ENCODE measurements around the gene FCF1.

Gene FCF1

GRCh38 chr14:74691456-74691855, 21.5 kb upstream of the FCF1 start:
- H4K20me1 ChIP-seq (ENCODE audit: control insufficient read depth, insufficient read depth, low read depth, low read length): no peaks in the 10 kb centered on the region
- H3K4me1 ChIP-seq (ENCODE audit: control insufficient read depth, low read length): peaks cover 3% of the 10 kb centered on the region
- H3K9me3 ChIP-seq (ENCODE audit: control insufficient read depth, insufficient read depth, low read length): no peaks in the 10 kb centered on the region
- H3K4me3 ChIP-seq (ENCODE audit: low read length): no peak overlapping the region
- no peak overlapping the region for H3K4me2 ChIP-seq (ENCODE audit: low read length)
- H3K36me3 ChIP-seq (ENCODE audit: control insufficient read depth, low read length): peaks cover 22% of the 10 kb centered on the region
- H3K27ac ChIP-seq (ENCODE audit: low read depth, low read length): no peak overlapping the region
- peaks cover 25% of the 10 kb centered on the region for H3K79me2 ChIP-seq (ENCODE audit: control insufficient read depth, low read length)
- peaks cover 1% of the 10 kb centered on the region; the same call in 1 of the 2 replicates for H3F3A ChIP-seq (ENCODE audit: control insufficient read depth, insufficient read depth)
- TF ChIP-seq EZH2phosphoT487 (IDR thresholded peaks at IDR 0.05; ENCODE audit: borderline replicate concordance, low read length) (no peak), CTCF (IDR thresholded peaks at IDR 0.05; ENCODE audit: low read depth, low read length, poor library complexity, severe bottlenecking) (no peak)
- no peaks in the 10 kb centered on the region for H3K27me3 ChIP-seq (ENCODE audit: control insufficient read depth, low read length)
- no peaks in the 10 kb centered on the region for H3K9me2 ChIP-seq (replicated peaks; ENCODE audit: control insufficient read depth, low read length)

- peaks cover 23% of the 10 kb centered on the region for H3K36me3 ChIP-seq (ENCODE audit: control insufficient read depth, low read length)
- no peak overlapping the region for H3K27ac ChIP-seq (ENCODE audit: low read depth, low read length)
- TF ChIP-seq CTCF (IDR thresholded peaks at IDR 0.05; ENCODE audit: low read depth, low read length, poor library complexity, severe bottlenecking) (no peak), EZH2phosphoT487 (IDR thresholded peaks at IDR 0.05; ENCODE audit: borderline replicate concordance, low read length) (no peak)
- H3K4me3 ChIP-seq (ENCODE audit: low read length): no peak overlapping the region
- no peak overlapping the region for H3K4me2 ChIP-seq (ENCODE audit: low read length)
- H3K79me2 ChIP-seq (ENCODE audit: control insufficient read depth, low read length): peaks cover 35% of the 10 kb centered on the region
- H3K9me3 ChIP-seq (ENCODE audit: control insufficient read depth, insufficient read depth, low read length): no peaks in the 10 kb centered on the region
- H3K4me1 ChIP-seq (ENCODE audit: control insufficient read depth, low read length): no peaks in the 10 kb centered on the region
- H3K27me3 ChIP-seq (ENCODE audit: control insufficient read depth, low read length): no peaks in the 10 kb centered on the region
- no peaks in the 10 kb centered on the region for H3K9me2 ChIP-seq (replicated peaks; ENCODE audit: control insufficient read depth, low read length)
- no peaks in the 10 kb centered on the region; the same call in 1 of the 2 replicates for H3F3A ChIP-seq (ENCODE audit: control insufficient read depth, insufficient read depth)
- no peaks in the 10 kb centered on the region for H4K20me1 ChIP-seq (ENCODE audit: control insufficient read depth, insufficient read depth, low read depth, low read length)
These were observed 19.8 kb upstream of the FCF1 start for GRCh38 chr14:74693191-74693590.

- no peak overlapping the region for H3K4me2 ChIP-seq (ENCODE audit: low read length)
- H3K36me3 ChIP-seq (ENCODE audit: control insufficient read depth, low read length): peaks cover 15% of the 10 kb centered on the region
- H3K4me1 ChIP-seq (ENCODE audit: control insufficient read depth, low read length): no peaks in the 10 kb centered on the region
- no peak overlapping the region for H3K27ac ChIP-seq (ENCODE audit: low read depth, low read length)
- no peaks in the 10 kb centered on the region for H3K9me2 ChIP-seq (replicated peaks; ENCODE audit: control insufficient read depth, low read length)
- no peak overlapping the region for H3K4me3 ChIP-seq (ENCODE audit: low read length)
- peaks cover 53% of the 10 kb centered on the region for H3K79me2 ChIP-seq (ENCODE audit: control insufficient read depth, low read length)
- no peaks in the 10 kb centered on the region; the same call in 1 of the 2 replicates for H3F3A ChIP-seq (ENCODE audit: control insufficient read depth, insufficient read depth)
- H3K27me3 ChIP-seq (ENCODE audit: control insufficient read depth, low read length): no peaks in the 10 kb centered on the region
- TF ChIP-seq CTCF (IDR thresholded peaks at IDR 0.05; ENCODE audit: low read depth, low read length, poor library complexity, severe bottlenecking): no peak
- no peak for TF ChIP-seq EZH2phosphoT487 (IDR thresholded peaks at IDR 0.05; ENCODE audit: borderline replicate concordance, low read length)
- no peaks in the 10 kb centered on the region for H3K9me3 ChIP-seq (ENCODE audit: control insufficient read depth, insufficient read depth, low read length)
- 0 out of 2 replicates have a peak, but pooled peaks cover 3% of the 10 kb centered on the region for H4K20me1 ChIP-seq (ENCODE audit: control insufficient read depth, insufficient read depth, low read depth, low read length)
These were observed 17.5 kb upstream of the FCF1 start for GRCh38 chr14:74695406-74695805.

All from DOHH2 (cell line).